Adrenal gland (tissue), 5 donors: ENCODE data around the gene NAB2.

Experiments
- POLR2A ChIP-seq, 2 donors: fragments of 450-650 bp; IDR thresholded peaks; one replicate each; pipeline ENCODE4 v1.6.1; 2017; ENCODE audit warnings: antibody characterized with exemption in 2 of 2, mild to moderate bottlenecking in 2 of 2, moderate library complexity in 1 of 2
- TF ChIP-seq, protein P1 (sequence below), 6 experiments: fragments of 450-650 bp in 4 of 6; fragments of 200-600 bp in 2 of 6; sonication (generic) in 1 of 6; IDR thresholded peaks; 1 replicate in 5 of 6; 2 replicates in 1 of 6; pipeline versions ENCODE4 v1.5.1 to v1.8.0; 2016 to 2021; ENCODE audit warnings: antibody characterized with exemption in 6 of 6, mild to moderate bottlenecking in 2 of 6, moderate library complexity in 1 of 6
- donor health status: DM: no; HTN: no; CAD: no.

DNA sequence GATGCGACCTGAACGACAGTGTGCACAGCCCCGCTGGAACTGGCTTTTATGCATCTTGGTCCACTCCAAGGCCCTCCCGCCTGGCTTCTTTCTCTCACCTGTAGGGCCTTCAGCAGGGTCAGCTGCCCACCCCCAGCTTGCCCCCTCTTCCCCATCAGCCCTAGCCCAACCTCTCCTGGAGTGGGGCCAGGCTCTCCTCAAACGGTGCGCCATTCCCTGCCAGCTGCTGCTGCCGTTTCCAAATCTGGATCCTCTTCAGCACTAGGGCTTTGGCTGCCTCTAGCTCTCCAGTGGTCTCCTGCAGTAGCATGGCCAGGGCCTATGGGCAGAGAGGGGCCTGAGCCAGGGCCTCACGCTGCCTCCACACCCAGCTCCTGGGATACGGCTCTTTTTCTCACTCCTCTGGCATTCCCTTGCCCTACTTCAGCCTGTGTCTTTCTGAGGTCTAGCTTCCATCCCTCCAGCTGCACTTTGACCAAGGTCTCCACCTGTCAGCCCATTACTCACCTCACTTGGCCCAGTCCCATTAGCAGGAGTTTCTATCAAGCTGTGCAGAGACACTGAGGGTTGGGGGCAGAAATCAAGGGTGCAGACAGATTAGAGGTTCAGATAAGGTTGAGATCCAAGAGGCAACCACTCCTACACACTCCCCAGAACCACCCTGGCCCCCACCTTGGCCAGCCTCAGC is 17.3 kb downstream of the NAB2 start:
- TF ChIP-seq, protein P1, sequence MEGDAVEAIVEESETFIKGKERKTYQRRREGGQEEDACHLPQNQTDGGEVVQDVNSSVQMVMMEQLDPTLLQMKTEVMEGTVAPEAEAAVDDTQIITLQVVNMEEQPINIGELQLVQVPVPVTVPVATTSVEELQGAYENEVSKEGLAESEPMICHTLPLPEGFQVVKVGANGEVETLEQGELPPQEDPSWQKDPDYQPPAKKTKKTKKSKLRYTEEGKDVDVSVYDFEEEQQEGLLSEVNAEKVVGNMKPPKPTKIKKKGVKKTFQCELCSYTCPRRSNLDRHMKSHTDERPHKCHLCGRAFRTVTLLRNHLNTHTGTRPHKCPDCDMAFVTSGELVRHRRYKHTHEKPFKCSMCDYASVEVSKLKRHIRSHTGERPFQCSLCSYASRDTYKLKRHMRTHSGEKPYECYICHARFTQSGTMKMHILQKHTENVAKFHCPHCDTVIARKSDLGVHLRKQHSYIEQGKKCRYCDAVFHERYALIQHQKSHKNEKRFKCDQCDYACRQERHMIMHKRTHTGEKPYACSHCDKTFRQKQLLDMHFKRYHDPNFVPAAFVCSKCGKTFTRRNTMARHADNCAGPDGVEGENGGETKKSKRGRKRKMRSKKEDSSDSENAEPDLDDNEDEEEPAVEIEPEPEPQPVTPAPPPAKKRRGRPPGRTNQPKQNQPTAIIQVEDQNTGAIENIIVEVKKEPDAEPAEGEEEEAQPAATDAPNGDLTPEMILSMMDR (IDR thresholded peaks at IDR 0.05), result no peak
- no peak for TF ChIP-seq POLR2A (IDR thresholded peaks at IDR 0.05)
